ENCODE measurements around the gene LGR6.

LGR6 gene

GRCh38 chr1:202292773-202293172, 99.2 kb downstream of the LGR6 start:
- H3K27ac ChIP-seq (ENCODE audit: extremely low read depth, low read depth, low read length), result no peak overlapping the region
- H3K36me3 ChIP-seq (ENCODE audit: control insufficient read depth in 2 of 2, insufficient read depth in 1 of 2, low read length in 2 of 2), result no peaks in the 10 kb centered on the region
- TF ChIP-seq ZEB2 (tag by site-specific recombination; IDR thresholded peaks at IDR 0.05), result no peak
- TF ChIP-seq ZNF664 (tag by site-specific recombination; IDR thresholded peaks at IDR 0.05), result peak; percentile 82
- CTCF ChIA-PET, result interaction anchor here (0.5 to 2.7 kb wide), 5 partner anchors 18 to 100 kb away, joined by 3 to 15 read pairs (median 4); partner anchors contain the start of gene LGR6
- POLR2A ChIA-PET, result no interaction called here
- H3K9me3 ChIP-seq (ENCODE audit: control insufficient read depth, insufficient read depth, low read depth, low read length), result no peaks in the 10 kb centered on the region
- no peaks in the 10 kb centered on the region for H3K4me1 ChIP-seq (ENCODE audit: control insufficient read depth, insufficient read depth, low read length)
- no peak overlapping the region for H3K4me3 ChIP-seq (ENCODE audit: low read depth, low read length)

GRCh38 chr1:202293569-202293968, 100.0 kb downstream of the LGR6 start:
- no peaks in the 10 kb centered on the region for H3K9me3 ChIP-seq (ENCODE audit: control insufficient read depth, insufficient read depth, low read depth, low read length)
- H3K27ac ChIP-seq (ENCODE audit: extremely low read depth, low read depth, low read length), result no peak overlapping the region
- TF ChIP-seq ZNF2 (tag by site-specific recombination; IDR thresholded peaks at IDR 0.05) (no peak), ZBTB8A (tag by site-specific recombination; IDR thresholded peaks at IDR 0.05) (no peak), ZNF174 (tag by site-specific recombination; IDR thresholded peaks at IDR 0.05) (no peak), ZNF548 (tag by site-specific recombination; IDR thresholded peaks at IDR 0.05) (no peak), ZNF37A (tag by site-specific recombination; IDR thresholded peaks at IDR 0.05) (no peak), REPIN1 (tag by site-specific recombination; IDR thresholded peaks at IDR 0.05; ENCODE audit: low read depth) (no peak), ZNF394 (tag by site-specific recombination; IDR thresholded peaks at IDR 0.05; ENCODE audit: borderline replicate concordance) (no peak), ZNF114 (tag by site-specific recombination; IDR thresholded peaks at IDR 0.05) (no peak)
- H3K4me3 ChIP-seq (ENCODE audit: low read depth, low read length), result no peak overlapping the region
- ChIA-PET CTCF (interaction anchor here (1.1 to 1.2 kb wide), 2 partner anchors 14 to 20 kb away, joined by 3 to 4 read pairs; no protein-coding TSS in a partner anchor), POLR2A (no interaction called here)
- no peaks in the 10 kb centered on the region for H3K4me1 ChIP-seq (ENCODE audit: control insufficient read depth, insufficient read depth, low read length)
- H3K36me3 ChIP-seq (ENCODE audit: control insufficient read depth in 2 of 2, insufficient read depth in 1 of 2, low read length in 2 of 2), result no peaks in the 10 kb centered on the region

- Histone ChIP-seq H3K36me3 (ENCODE audit: control insufficient read depth in 2 of 2, insufficient read depth in 1 of 2, low read length in 2 of 2) (no peaks in the 10 kb centered on the region), H3K4me1 (ENCODE audit: control insufficient read depth, insufficient read depth, low read length) (no peaks in the 10 kb centered on the region), H3K9me3 (ENCODE audit: control insufficient read depth, insufficient read depth, low read depth, low read length) (no peaks in the 10 kb centered on the region), H3K4me3 (ENCODE audit: low read depth, low read length) (no peak overlapping the region), H3K27ac (ENCODE audit: extremely low read depth, low read depth, low read length) (no peak overlapping the region)
- CTCF ChIA-PET, result interaction anchor here (0.6 to 1.9 kb wide), 5 partner anchors 12 to 565 kb away, joined by 3 to 5 read pairs (median 4); partner anchors contain the start of gene LGR6
- POLR2A ChIA-PET, result no interaction called here
- no peak for TF ChIP-seq ZNF596 (tag by site-specific recombination; IDR thresholded peaks at IDR 0.05)
- TF ChIP-seq ZBTB10 (tag by site-specific recombination; IDR thresholded peaks at IDR 0.05), result no peak
- no peak for TF ChIP-seq PRDM4 (tag by site-specific recombination; IDR thresholded peaks at IDR 0.05)
- TF ChIP-seq ZBTB48 (tag by site-specific recombination; IDR thresholded peaks at IDR 0.05), result no peak
- TF ChIP-seq ZNF394 (tag by site-specific recombination; IDR thresholded peaks at IDR 0.05; ENCODE audit: borderline replicate concordance), result no peak
These were observed 108.6 kb downstream of the LGR6 start for GRCh38 chr1:202302166-202302565.
